GM19239 (cell line): ENCODE measurements around the gene MID1IP1.

Experiments used
- DNase-seq: peaks from one replicate; pipeline ENCODE4 v3.0.0; 2011; ENCODE audit warnings: low spot score; ENCODE audit not compliant: insufficient read length
- FAIRE-seq: peaks from 2 replicates; lab custom pipeline; 2011; peaks lifted over from hg19 to GRCh38; lab: Jason Lieb, UNC

The MID1IP1 gene

DNA sequence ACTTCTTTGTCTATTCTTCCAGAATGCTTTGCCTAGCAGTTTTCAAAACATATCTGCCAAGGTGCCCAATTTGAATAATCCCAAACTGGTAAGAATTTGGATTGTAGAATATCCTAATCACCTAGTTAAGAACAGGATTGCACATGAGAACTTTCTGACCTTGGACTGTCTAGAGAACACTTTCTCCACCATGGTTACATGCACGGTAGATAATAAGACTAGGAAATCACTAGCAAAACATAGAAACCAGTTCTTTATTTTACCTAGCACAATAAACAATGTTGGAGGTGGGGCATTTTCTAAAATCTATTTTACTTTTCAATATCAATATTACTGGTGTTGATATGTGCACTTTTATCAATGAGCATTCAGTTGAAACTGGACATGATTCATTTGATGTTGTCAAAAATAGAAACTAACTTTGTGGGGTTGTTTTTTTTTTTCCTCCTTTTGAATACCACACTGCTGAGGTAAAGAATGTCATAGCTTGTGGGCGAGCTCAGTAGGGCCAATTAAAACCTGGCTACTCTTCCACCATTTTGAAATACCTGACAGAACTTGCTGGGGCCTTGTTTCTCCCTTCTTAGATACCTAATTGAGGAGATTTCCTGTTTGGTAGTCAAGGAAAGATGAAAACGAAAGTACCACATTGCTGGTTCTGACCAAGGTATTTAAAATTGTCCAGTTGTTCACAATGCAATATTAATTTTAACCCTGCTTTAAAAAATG lies 10.4 kb downstream of the MID1IP1 start:
- FAIRE-seq (peak; percentile 93), DNase-seq (no peak)

GRCh38 chrX:38816155-38816554 lies 14.9 kb downstream of the MID1IP1 start:
- peak; percentile 74 for FAIRE-seq
- DNase-seq: no peak

DNA sequence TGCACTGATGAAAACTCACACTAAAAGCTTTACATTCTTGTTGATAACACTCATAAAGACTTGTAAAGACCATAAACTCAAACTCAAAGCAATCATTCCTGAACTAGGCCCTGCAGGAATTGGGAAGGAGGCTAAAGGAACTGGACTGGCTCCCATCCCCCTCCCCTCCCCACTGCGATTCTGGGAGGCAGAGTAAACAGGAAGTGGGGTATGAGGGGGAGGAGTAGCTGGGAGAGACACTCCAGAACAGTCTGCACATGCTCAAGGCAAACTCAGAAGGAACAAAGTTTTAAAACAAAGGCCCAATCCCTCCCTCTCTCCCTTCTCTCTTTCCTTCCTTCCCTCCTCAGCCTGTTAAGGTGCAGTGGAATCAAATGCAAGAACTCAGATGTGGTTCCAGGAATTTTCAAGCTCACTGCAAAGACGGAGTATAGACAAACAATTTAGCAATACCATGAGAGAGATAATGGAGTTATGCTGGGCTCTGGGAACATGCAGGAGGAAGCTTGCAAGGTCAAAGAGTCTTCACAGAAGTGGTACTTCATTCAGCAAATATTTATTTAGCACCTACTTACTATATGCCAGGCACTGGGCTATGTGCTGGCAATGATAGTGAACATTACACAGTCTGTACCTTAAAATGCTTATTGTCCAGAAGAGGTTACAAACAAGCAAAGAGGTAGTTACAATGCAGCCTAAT lies 15.9 kb downstream of the MID1IP1 start:
- FAIRE-seq (no peak), DNase-seq (no peak)

GRCh38 chrX:38819163-38819562 lies 17.9 kb downstream of the MID1IP1 start:
- no peak for DNase-seq
- no peak for FAIRE-seq

DNA sequence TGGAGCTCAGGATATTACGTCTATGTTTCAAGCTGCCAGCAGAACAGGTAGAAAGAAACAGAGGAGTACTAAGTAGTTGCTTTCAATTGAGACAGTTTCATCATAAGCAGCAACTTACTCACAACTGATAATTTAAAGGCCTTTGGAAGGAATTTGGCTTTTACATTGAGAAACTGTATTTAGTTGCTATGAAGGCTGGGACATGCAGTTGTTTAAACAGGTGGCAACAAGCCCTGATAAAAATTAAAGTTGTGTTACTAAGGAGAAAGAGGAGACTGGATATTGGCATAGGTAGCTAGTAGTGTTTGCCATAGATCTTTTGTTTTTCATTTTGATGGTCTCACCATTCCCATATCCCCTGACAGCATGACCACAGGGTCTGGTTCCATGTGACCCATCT lies 18.4 kb downstream of the MID1IP1 start:
- DNase-seq (no peak), FAIRE-seq (peak; percentile 49)

- FAIRE-seq: peak; percentile 39
Observed at GRCh38 chrX:38820751-38821150, 19.5 kb downstream of the MID1IP1 start.

GRCh38 chrX:38824176-38824575 lies 22.9 kb downstream of the MID1IP1 start:
- DNase-seq (no peak), FAIRE-seq (no peak)

More at GRCh38 chrX:38820751-38821150, 19.5 kb downstream of the MID1IP1 start:
- no peak for DNase-seq

- FAIRE-seq (peak; percentile 11), DNase-seq (no peak)
Observed at GRCh38 chrX:38831949-38832348, 30.7 kb downstream of the MID1IP1 start.

DNA sequence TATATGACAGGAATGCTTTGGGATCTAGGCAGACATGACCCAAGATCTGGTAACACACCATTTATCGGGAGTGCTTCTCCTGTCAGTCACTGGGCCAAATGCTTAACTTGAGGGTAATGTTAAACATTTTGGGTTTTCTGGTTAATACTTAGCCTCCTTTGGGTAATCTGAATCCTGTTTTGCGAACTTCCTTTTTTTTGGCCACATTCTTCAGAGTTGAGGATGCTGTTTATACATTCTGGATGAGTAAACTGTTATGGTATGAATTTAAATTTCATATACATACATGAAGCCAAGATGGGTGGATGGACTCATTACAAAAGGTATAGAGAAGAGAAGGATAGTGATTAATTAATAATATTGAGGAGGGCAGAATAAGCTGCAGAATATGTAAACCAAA lies 36.1 kb downstream of the MID1IP1 start:
- FAIRE-seq (peak; percentile 44), DNase-seq (no peak)

DNA sequence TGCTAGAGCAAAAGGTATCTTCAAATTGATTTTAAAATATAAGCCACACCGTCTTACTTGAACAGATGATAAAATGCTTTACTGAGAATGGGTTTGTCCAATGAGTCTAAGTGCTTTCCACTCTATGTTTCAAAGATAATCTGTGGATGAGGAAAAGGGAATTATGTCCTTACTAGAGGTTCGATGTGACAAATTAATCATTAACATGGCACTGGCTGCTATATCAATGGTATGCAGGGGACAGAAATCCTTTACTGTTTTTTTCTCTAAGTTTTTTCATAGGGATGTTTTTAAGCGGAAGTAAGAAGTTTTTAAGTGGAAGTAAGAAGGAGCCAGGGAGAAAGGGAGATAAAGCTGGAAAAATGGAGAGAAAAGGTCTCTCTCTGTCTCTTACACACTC lies 38.0 kb downstream of the MID1IP1 start:
- DNase-seq: no peak

GRCh38 chrX:38839944-38840343 lies 38.7 kb downstream of the MID1IP1 start:
- DNase-seq (no peak), FAIRE-seq (no peak)

More for the DNA sequence above, 38.0 kb downstream of the MID1IP1 start:
- FAIRE-seq: no peak

- DNase-seq (no peak), FAIRE-seq (peak; percentile 31)
Observed at GRCh38 chrX:38841750-38842149, 40.5 kb downstream of the MID1IP1 start.

- DNase-seq (no peak), FAIRE-seq (peak; percentile 55)
Observed at GRCh38 chrX:38845426-38845825, 44.2 kb downstream of the MID1IP1 start.

DNA sequence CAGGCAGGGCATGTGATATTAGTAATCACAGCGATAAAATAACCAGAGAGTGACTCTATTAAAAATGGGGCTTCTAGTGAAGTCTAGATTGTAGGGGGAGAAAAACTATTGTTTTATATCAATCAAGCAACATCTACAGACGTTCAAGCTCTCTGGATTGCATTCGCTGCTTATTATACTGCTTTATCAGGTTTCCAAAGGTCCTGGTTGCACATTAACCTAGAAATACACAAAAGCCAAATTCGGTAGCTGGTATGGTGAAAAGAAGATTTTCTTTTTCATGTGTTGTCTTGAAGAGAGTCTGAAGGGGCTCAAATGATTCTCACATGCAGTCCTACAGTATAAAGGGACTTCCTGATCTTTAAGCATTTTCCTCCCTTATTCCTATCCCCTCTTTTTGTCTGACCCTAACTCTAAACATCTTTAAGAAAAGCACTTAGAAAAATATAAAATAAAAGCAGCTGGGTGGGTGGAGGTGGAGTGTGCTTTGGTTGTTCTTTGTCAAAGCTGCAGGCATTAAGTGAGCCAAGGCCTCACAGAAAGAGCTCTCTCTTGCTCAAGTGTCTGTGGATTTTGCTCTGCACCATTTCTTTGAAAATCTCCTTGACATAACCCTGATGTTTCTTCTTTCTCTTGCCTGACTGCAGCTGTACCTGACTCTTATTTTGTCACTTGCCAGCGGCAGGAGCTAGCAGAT lies 46.1 kb downstream of the MID1IP1 start:
- peak; percentile 58 for FAIRE-seq
- DNase-seq: no peak

GRCh38 chrX:38847903-38848230 lies 46.6 kb downstream of the MID1IP1 start:
- DNase-seq (no peak), FAIRE-seq (no peak)

DNA sequence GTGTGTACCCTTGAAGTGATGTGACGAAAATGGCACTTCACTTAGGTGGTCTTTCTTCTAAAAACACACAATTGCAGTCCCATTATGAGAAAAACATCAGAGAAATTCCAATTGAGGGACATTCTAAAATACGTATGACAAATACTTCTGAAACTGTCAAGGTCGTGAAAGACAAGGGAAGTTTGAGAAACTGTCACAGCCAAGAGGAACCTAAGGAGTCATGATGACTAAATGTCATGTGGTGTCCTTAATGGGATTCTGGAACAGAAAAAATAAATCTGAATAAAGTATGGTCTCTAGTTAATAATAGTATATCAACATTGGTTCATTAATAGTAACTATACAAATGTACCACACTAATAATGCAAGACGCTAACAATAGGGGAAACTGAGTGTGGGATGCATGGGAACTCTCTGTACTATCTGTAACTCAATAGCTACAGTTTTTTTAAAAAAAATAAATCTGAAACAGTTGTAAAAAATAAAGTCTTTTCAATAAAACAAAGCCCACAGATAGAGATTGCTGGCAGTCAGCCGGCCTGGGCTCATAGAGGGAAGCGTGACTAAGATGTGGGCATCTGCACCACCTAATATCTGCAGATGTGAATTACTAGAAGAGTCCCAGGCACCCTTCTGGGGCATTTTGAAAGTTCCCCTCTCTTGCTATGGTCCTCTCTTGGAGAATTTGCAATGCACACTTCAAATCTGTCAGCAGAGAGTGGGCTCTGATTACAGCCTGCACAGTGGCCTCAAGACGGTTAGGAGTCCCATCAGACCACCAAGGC lies 47.6 kb downstream of the MID1IP1 start:
- DNase-seq (no peak), FAIRE-seq (peak; percentile 79)

GRCh38 chrX:38850807-38851544 lies 49.7 kb downstream of the MID1IP1 start:
- DNase-seq (no peak), FAIRE-seq (peak; percentile 84)

- DNase-seq: no peak
- FAIRE-seq: no peak
Observed at GRCh38 chrX:38854305-38854704, 53.0 kb downstream of the MID1IP1 start.
